Measurements from ENCODE around the gene MME.
"Not testable (repeated sequence)": the region's sequence is repeated elsewhere in the genome, so short reads cannot be mapped to it uniquely, and the experiment has no call there.

MME gene

GRCh38 chr3:155101398-155101797 lies 21.3 kb downstream of the MME start:
- Histone ChIP-seq H3K4me3 (no peak overlapping the region), H3K27me3 (no peaks in the 10 kb centered on the region), H3K9me3 (peaks cover 50% of the 10 kb centered on the region), H3K4me2 (peak overlapping the region; percentile 4; the same call in 1 of the 2 replicates), H3K4me1 (peaks cover 14% of the 10 kb centered on the region; the same call in 1 of the 2 replicates), H4K20me1 (no peaks in the 10 kb centered on the region), H3K9ac (no peak overlapping the region), H3K36me3 (no peaks in the 10 kb centered on the region), H3K27ac (no peak overlapping the region)
- TF ChIP-seq Cebpa-rat (IDR thresholded peaks at IDR 0.05), result no peak

GRCh38 chr3:155102329-155102728 lies 22.2 kb downstream of the MME start:
- Histone ChIP-seq H3K27ac (no peak overlapping the region), H3K36me3 (no peaks in the 10 kb centered on the region), H3K4me2 (no peak overlapping the region), H3K4me1 (peaks cover 7% of the 10 kb centered on the region; the same call in 1 of the 2 replicates), H3K27me3 (no peaks in the 10 kb centered on the region), H4K20me1 (no peaks in the 10 kb centered on the region), H3K4me3 (no peak overlapping the region), H3K9me3 (peaks cover 54% of the 10 kb centered on the region), H3K9ac (no peak overlapping the region)
- no peak for TF ChIP-seq Cebpa-rat (IDR thresholded peaks at IDR 0.05)

GRCh38 chr3:155103686-155104085 lies 23.6 kb downstream of the MME start:
- H3K9ac ChIP-seq, result no peak overlapping the region
- H3K4me2 ChIP-seq, result no peak overlapping the region
- no peaks in the 10 kb centered on the region for H3K27me3 ChIP-seq
- H3K36me3 ChIP-seq, result no peaks in the 10 kb centered on the region
- H4K20me1 ChIP-seq, result no peaks in the 10 kb centered on the region
- peaks cover 56% of the 10 kb centered on the region for H3K9me3 ChIP-seq
- TF ChIP-seq Cebpa-rat (IDR thresholded peaks at IDR 0.05), result no peak
- no peak overlapping the region for H3K27ac ChIP-seq
- no peak overlapping the region for H3K4me3 ChIP-seq
- H3K4me1 ChIP-seq, result peaks cover 11% of the 10 kb centered on the region

GRCh38 chr3:155106119-155106518 lies 26.0 kb downstream of the MME start:
- Histone ChIP-seq H3K27me3 (no peaks in the 10 kb centered on the region), H3K4me1 (peaks cover 34% of the 10 kb centered on the region), H4K20me1 (no peaks in the 10 kb centered on the region), H3K36me3 (no peaks in the 10 kb centered on the region), H3K4me3 (no peak overlapping the region), H3K27ac (no peak overlapping the region), H3K9ac (no peak overlapping the region), H3K4me2 (no peak overlapping the region), H3K9me3 (peaks cover 45% of the 10 kb centered on the region)
- TF ChIP-seq Cebpa-rat (IDR thresholded peaks at IDR 0.05), result no peak

- Histone ChIP-seq H3K9ac (peak overlapping the region; percentile 47), H3K4me1 (peaks cover 66% of the 10 kb centered on the region), H3K4me3 (peak overlapping the region; percentile 45; the same call in 1 of the 2 replicates), H3K36me3 (no peaks in the 10 kb centered on the region), H3K9me3 (peaks cover 33% of the 10 kb centered on the region), H3K4me2 (peak overlapping the region; percentile 83), H3K27me3 (no peaks in the 10 kb centered on the region), H4K20me1 (no peaks in the 10 kb centered on the region), H3K27ac (peak overlapping the region; percentile 83)
- no peak for TF ChIP-seq Cebpa-rat (IDR thresholded peaks at IDR 0.05)
These were observed 29.9 kb downstream of the MME start for GRCh38 chr3:155110022-155110421.

- Histone ChIP-seq H3K4me2 (peak overlapping the region; percentile 83), H3K4me1 (peaks cover 75% of the 10 kb centered on the region)
These were observed 31.1 kb downstream of the MME start for GRCh38 chr3:155110996-155111901.

GRCh38 chr3:155111971-155112370 lies 31.9 kb downstream of the MME start:
- H3K4me2 ChIP-seq, result peak overlapping the region; percentile 83
- H3K27ac ChIP-seq, result peak overlapping the region; percentile 83
- H3K27me3 ChIP-seq, result no peaks in the 10 kb centered on the region
- peaks cover 17% of the 10 kb centered on the region for H3K9me3 ChIP-seq
- H3K4me3 ChIP-seq, result peak overlapping the region; percentile 45
- no peaks in the 10 kb centered on the region for H4K20me1 ChIP-seq
- H3K4me1 ChIP-seq, result peaks cover 79% of the 10 kb centered on the region
- no peak for TF ChIP-seq Cebpa-rat (IDR thresholded peaks at IDR 0.05)
- H3K36me3 ChIP-seq, result 0 out of 2 replicates have a peak, but pooled peaks cover 4% of the 10 kb centered on the region
- H3K9ac ChIP-seq, result peak overlapping the region; percentile 65

More at GRCh38 chr3:155110996-155111901, 31.1 kb downstream of the MME start:
- Histone ChIP-seq H4K20me1 (no peaks in the 10 kb centered on the region), H3K27ac (peak overlapping the region; percentile 83), H3K36me3 (0 out of 2 replicates have a peak, but pooled peaks cover 4% of the 10 kb centered on the region), H3K27me3 (no peaks in the 10 kb centered on the region), H3K4me3 (peak overlapping the region; percentile 45), H3K9ac (peak overlapping the region; percentile 65), H3K9me3 (peaks cover 25% of the 10 kb centered on the region)
- no peak for TF ChIP-seq Cebpa-rat (IDR thresholded peaks at IDR 0.05)

GRCh38 chr3:155112661-155113389 lies 32.7 kb downstream of the MME start:
- no peak for TF ChIP-seq Cebpa-rat (IDR thresholded peaks at IDR 0.05)
- H3K4me2 ChIP-seq, result peak overlapping the region; percentile 83
- peaks cover 87% of the 10 kb centered on the region for H3K4me1 ChIP-seq
- H3K4me3 ChIP-seq, result peak overlapping the region; percentile 38
- no peaks in the 10 kb centered on the region for H3K27me3 ChIP-seq
- H3K9me3 ChIP-seq, result peaks cover 14% of the 10 kb centered on the region
- no peaks in the 10 kb centered on the region for H4K20me1 ChIP-seq
- H3K36me3 ChIP-seq, result 0 out of 2 replicates have a peak, but pooled peaks cover 6% of the 10 kb centered on the region
- H3K27ac ChIP-seq, result peak overlapping the region; percentile 83
- H3K9ac ChIP-seq, result peak overlapping the region; percentile 65

GRCh38 chr3:155124745-155125144 lies 44.6 kb downstream of the MME start:
- H3K4me1 ChIP-seq, H3K9ac ChIP-seq, H3K9me3 ChIP-seq, H3K4me2 ChIP-seq, H3K36me3 ChIP-seq, H3K4me3 ChIP-seq, H3K27me3 ChIP-seq, H4K20me1 ChIP-seq, H3K27ac ChIP-seq: not testable (repeated sequence)

- no peaks in the 10 kb centered on the region for H3K27me3 ChIP-seq
- no peaks in the 10 kb centered on the region for H4K20me1 ChIP-seq
- no peak overlapping the region for H3K9ac ChIP-seq
- H3K4me1 ChIP-seq, result peaks cover 12% of the 10 kb centered on the region
- H3K36me3 ChIP-seq, result no peaks in the 10 kb centered on the region
- no peak overlapping the region for H3K4me3 ChIP-seq
- H3K4me2 ChIP-seq, result no peak overlapping the region
- peaks cover 4% of the 10 kb centered on the region; the same call in 1 of the 2 replicates for H3K9me3 ChIP-seq
- no peak for TF ChIP-seq Cebpa-rat (IDR thresholded peaks at IDR 0.05)
- H3K27ac ChIP-seq, result no peak overlapping the region
These were observed 49.3 kb downstream of the MME start for GRCh38 chr3:155129396-155129795.

Data from BLaER1 (cell line).